Suprapubic skin (tissue), 4 donors: ENCODE data around the gene FAM199X. TPM values are rescaled to one million over a fixed set of nuclear protein-coding genes. Genes with fewer than 3 reads are reported as not detected.
A peak's percentile ranks its signal among the peaks of the same experiment; 100 is the strongest.

Source experiments
- DNase-seq, 2 donors: peaks; one replicate each; pipeline ENCODE4 v3.0.0-alpha.2; 2019; ENCODE audit warnings: low spot score in 2 of 2
- H3K27ac ChIP-seq: fragments of 200-600 bp; sonication (generic); one replicate; pipeline ENCODE4 v1.5.1; 2019
- H3K27me3 ChIP-seq: fragments of 200-600 bp; sonication (generic); one replicate; pipeline ENCODE4 v1.5.1; 2019
- H3K36me3 ChIP-seq: fragments of 200-600 bp; sonication (generic); one replicate; pipeline ENCODE4 v1.5.1; 2019
- H3K4me1 ChIP-seq: fragments of 200-600 bp; sonication (generic); one replicate; pipeline ENCODE4 v1.5.1; 2019
- H3K4me3 ChIP-seq: fragments of 200-600 bp; sonication (generic); one replicate; pipeline ENCODE4 v1.5.1; 2019; ENCODE audit warnings: mild to moderate bottlenecking
- H3K9me3 ChIP-seq: fragments of 200-600 bp; sonication (generic); one replicate; pipeline ENCODE4 v1.5.1; 2019
- CTCF ChIP-seq, 2 donors: fragments of 200-600 bp in 1 of 2; fragments of 450-650 bp in 1 of 2; sonication (generic) in 1 of 2; IDR thresholded peaks; one replicate each; pipeline ENCODE4 v1.5.1; 2016 to 2019; ENCODE audit warnings: antibody characterized with exemption in 2 of 2, mild to moderate bottlenecking in 1 of 2, moderate library complexity in 1 of 2
- EP300 ChIP-seq: sonication (generic); formaldehyde crosslinking; IDR thresholded peaks from one replicate; pipeline ENCODE4 v1.6.1; 2017; ENCODE audit warnings: antibody characterized with exemption
- POLR2A ChIP-seq, 2 donors: fragments of 450-650 bp; IDR thresholded peaks; one replicate each; pipeline ENCODE4 v1.6.1; 2017; ENCODE audit warnings: antibody characterized with exemption in 2 of 2, mild to moderate bottlenecking in 2 of 2, moderate library complexity in 2 of 2
- POLR2AphosphoS5 ChIP-seq, 3 donors: sonication (generic); formaldehyde crosslinking; IDR thresholded peaks; one replicate each; pipeline ENCODE4 v1.6.1; 2017; ENCODE audit warnings: antibody characterized with exemption in 3 of 3
- WGBS: methylation state at CpG from one replicate; pipeline ENCODE4 v1.1.5; 2018; 5-methylcytosine and 5-hydroxymethylcytosine counted together
- total RNA-seq, 4 donors: library from RNA; depleted of rRNA; stranded (reverse); fragments of >200 nt; gene quantifications; one replicate each; pipeline ENCODE4 v1.1.0, GENCODE V29; 2016

Gene FAM199X
- total RNA-seq, 4 donors from 2014 or later: 10.7 to 18.3 (median 16.9) TPM

GRCh38 chrX:104130808-104131207 lies 35.4 kb upstream of the FAM199X start:
- H3K27ac ChIP-seq: no peak overlapping the region
- no peaks in the 10 kb centered on the region for H3K36me3 ChIP-seq

GRCh38 chrX:104134583-104135261 lies 31.5 kb upstream of the FAM199X start:
- no peak for TF ChIP-seq CTCF (IDR thresholded peaks at IDR 0.05)
- no peak for TF ChIP-seq EP300
- no peak for TF ChIP-seq POLR2A (IDR thresholded peaks at IDR 0.05)
- no peak for TF ChIP-seq POLR2AphosphoS5 (IDR thresholded peaks at IDR 0.05)
- WGBS: 61% methylated on average over 5 of the region's 5 CpGs
- Histone ChIP-seq H3K27me3 (no peaks in the 10 kb centered on the region), H3K36me3 (no peaks in the 10 kb centered on the region), H3K27ac (no peak overlapping the region), H3K4me1 (no peaks in the 10 kb centered on the region), H3K4me3 (no peak overlapping the region), H3K9me3 (no peaks in the 10 kb centered on the region)
- no peak for DNase-seq

More at GRCh38 chrX:104130808-104131207, 35.4 kb upstream of the FAM199X start:
- no peaks in the 10 kb centered on the region for H3K9me3 ChIP-seq
- DNase-seq: no peak
- no peak overlapping the region for H3K4me3 ChIP-seq
- TF ChIP-seq CTCF (IDR thresholded peaks at IDR 0.05) (no peak), POLR2A (IDR thresholded peaks at IDR 0.05) (no peak), POLR2AphosphoS5 (IDR thresholded peaks at IDR 0.05) (no peak), EP300 (no peak)
- no peaks in the 10 kb centered on the region for H3K4me1 ChIP-seq
- H3K27me3 ChIP-seq: no peaks in the 10 kb centered on the region
- WGBS: 79% methylated on average over 6 of the region's 6 CpGs

GRCh38 chrX:104135677-104136076 lies 30.6 kb upstream of the FAM199X start:
- Histone ChIP-seq H3K27ac (no peak overlapping the region), H3K4me3 (no peak overlapping the region), H3K36me3 (no peaks in the 10 kb centered on the region), H3K27me3 (no peaks in the 10 kb centered on the region), H3K4me1 (no peaks in the 10 kb centered on the region), H3K9me3 (no peaks in the 10 kb centered on the region)
- no peak for DNase-seq
- WGBS: 81% methylated on average over 1 of the region's 1 CpG
- TF ChIP-seq EP300 (no peak), POLR2AphosphoS5 (IDR thresholded peaks at IDR 0.05) (no peak), CTCF (IDR thresholded peaks at IDR 0.05) (no peak), POLR2A (IDR thresholded peaks at IDR 0.05) (no peak)

GRCh38 chrX:104136241-104137019 lies 29.8 kb upstream of the FAM199X start:
- Histone ChIP-seq H3K27ac (no peak overlapping the region), H3K4me3 (peak overlapping the region; percentile 27), H3K4me1 (no peaks in the 10 kb centered on the region), H3K9me3 (no peaks in the 10 kb centered on the region), H3K36me3 (no peaks in the 10 kb centered on the region), H3K27me3 (no peaks in the 10 kb centered on the region)
- peak; percentile 39 to 46 for TF ChIP-seq CTCF (IDR thresholded peaks at IDR 0.05)
- no peak for TF ChIP-seq EP300
- DNase-seq: no peak
- 26% methylated on average over 10 of the region's 10 CpGs for WGBS

- Histone ChIP-seq H3K36me3 (no peaks in the 10 kb centered on the region), H3K9me3 (no peaks in the 10 kb centered on the region), H3K27me3 (no peaks in the 10 kb centered on the region), H3K4me3 (no peak overlapping the region), H3K4me1 (no peaks in the 10 kb centered on the region), H3K27ac (no peak overlapping the region)
- TF ChIP-seq POLR2AphosphoS5 (IDR thresholded peaks at IDR 0.05) (no peak), EP300 (no peak), CTCF (IDR thresholded peaks at IDR 0.05) (no peak), POLR2A (IDR thresholded peaks at IDR 0.05) (no peak)
- 87% methylated on average over 3 of the region's 3 CpGs for WGBS
- no peak for DNase-seq
Observed at GRCh38 chrX:104137496-104137895, 28.8 kb upstream of the FAM199X start.
